Transverse colon (tissue), 3 donors: ENCODE results near the gene ATP1A2.

Source experiments
- POLR2A ChIP-seq: fragments of 450-650 bp; IDR thresholded peaks from one replicate; pipeline ENCODE4 v1.6.1; 2016; ENCODE audit warnings: antibody characterized with exemption, mild to moderate bottlenecking, moderate library complexity
- TF ChIP-seq, protein P1 (sequence below), 5 experiments: fragments of 200-600 bp in 3 of 5; fragments of 450-650 bp in 2 of 5; sonication (generic) in 3 of 5; IDR thresholded peaks; 1 replicate in 2 of 5; 2 replicates in 3 of 5; pipeline ENCODE4 v1.5.1; 2016 to 2017; ENCODE audit warnings: antibody characterized with exemption in 5 of 5, inconsistent platforms in 3 of 5, mild to moderate bottlenecking in 2 of 5, moderate library complexity in 1 of 5

DNA sequence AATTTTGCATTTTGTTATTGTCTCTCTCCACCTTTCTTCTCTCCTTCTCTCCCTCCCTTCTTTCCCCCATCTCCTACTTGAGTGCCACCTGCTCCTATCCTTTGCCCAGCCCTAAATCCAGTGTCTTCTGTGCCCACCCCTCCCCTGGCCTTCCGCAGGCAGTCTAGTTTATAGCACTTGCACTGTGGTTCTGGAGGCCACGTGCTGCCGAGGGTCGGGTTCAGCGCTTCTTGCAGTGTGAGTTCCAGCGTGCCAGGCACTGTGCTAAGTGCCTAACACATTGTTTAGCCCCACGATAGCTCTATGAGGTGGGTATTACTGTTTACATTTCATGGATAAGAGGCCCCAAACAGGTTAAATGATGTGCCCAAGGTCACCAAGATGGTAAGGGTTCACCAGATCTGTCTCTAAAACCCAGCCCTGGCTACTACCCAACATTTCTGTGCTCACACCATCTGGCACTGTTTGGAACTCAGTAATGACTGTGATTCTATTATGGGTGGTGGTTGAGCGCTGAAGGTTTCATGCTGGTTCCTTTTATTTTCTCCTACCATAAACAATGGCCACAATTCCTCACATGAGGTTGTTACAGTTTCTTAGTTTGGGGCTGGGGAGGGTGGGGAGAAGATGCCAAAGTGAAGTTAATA, 21.8 kb downstream of the ATP1A2 start:
- TF ChIP-seq POLR2A: no peak
- TF ChIP-seq, protein P1, sequence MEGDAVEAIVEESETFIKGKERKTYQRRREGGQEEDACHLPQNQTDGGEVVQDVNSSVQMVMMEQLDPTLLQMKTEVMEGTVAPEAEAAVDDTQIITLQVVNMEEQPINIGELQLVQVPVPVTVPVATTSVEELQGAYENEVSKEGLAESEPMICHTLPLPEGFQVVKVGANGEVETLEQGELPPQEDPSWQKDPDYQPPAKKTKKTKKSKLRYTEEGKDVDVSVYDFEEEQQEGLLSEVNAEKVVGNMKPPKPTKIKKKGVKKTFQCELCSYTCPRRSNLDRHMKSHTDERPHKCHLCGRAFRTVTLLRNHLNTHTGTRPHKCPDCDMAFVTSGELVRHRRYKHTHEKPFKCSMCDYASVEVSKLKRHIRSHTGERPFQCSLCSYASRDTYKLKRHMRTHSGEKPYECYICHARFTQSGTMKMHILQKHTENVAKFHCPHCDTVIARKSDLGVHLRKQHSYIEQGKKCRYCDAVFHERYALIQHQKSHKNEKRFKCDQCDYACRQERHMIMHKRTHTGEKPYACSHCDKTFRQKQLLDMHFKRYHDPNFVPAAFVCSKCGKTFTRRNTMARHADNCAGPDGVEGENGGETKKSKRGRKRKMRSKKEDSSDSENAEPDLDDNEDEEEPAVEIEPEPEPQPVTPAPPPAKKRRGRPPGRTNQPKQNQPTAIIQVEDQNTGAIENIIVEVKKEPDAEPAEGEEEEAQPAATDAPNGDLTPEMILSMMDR (IDR thresholded peaks at IDR 0.05): no peak
